SK-N-SH (cell line): ENCODE data around the gene BAZ1A. TPM values are rescaled to one million over a fixed set of nuclear protein-coding genes. Genes with fewer than 3 reads are reported as not detected.
A peak's percentile ranks its signal among the peaks of the same experiment; 100 is the strongest.

Experiments used
- CTCF ChIA-PET: fragments of 300-600, 350-600 bp; formaldehyde crosslinking; extraction: SDS; loops from one replicate; lab custom pipeline; 2021; lab: Yijun Ruan, JAX
- POLR2A ChIA-PET: fragments of 350-600 bp; sonication (Branson Sonifier 250); formaldehyde crosslinking; extraction: SDS; loops from one replicate; lab custom pipeline; 2020; ENCODE audit warnings: antibody characterized with exemption, inconsistent platforms; lab: Yijun Ruan, JAX
- DNase-seq: peaks from one replicate; pipeline ENCODE4 v3.0.0; 2012
- H2AFZ ChIP-seq: fragments of 200-600 bp; sonication (generic); 2 replicates; pipeline ENCODE4 v1.8.1; 2016; ENCODE audit warnings: antibody characterized with exemption, mild to moderate bottlenecking, low read depth
- H3F3A ChIP-seq: fragments of 200-600 bp; sonication (generic); replicated peaks from 2 replicates; pipeline ENCODE3; 2016; ENCODE audit warnings: antibody characterized with exemption, mild to moderate bottlenecking; ENCODE audit not compliant: insufficient read depth
- H3K27ac ChIP-seq, 2 experiments: fragments of 200-500 bp in 1 of 2; fragments of 200-600 bp in 1 of 2; sonication (Bioruptor generic) in 1 of 2; sonication (generic), shearing (Covaris generic) in 1 of 2; 2 replicates each; pipeline versions ENCODE4 v1.5.1 to v1.6.1; 2014 to 2016; ENCODE audit warnings: low read depth in 2 of 2, inconsistent platforms in 1 of 2, low read length in 1 of 2, mild to moderate bottlenecking in 1 of 2, mixed read lengths in 1 of 2
- H3K27me3 ChIP-seq: fragments of 200-600 bp; sonication (generic), shearing (Covaris generic); 2 replicates; pipeline ENCODE4 v1.6.1; 2016; ENCODE audit warnings: mixed run types; ENCODE audit not compliant: insufficient read depth
- H3K36me3 ChIP-seq, 2 experiments: fragments of 200-500 bp in 1 of 2; fragments of 200-600 bp in 1 of 2; sonication (Bioruptor generic) in 1 of 2; sonication (generic) in 1 of 2; replicated peaks in 1 of 2; 2 replicates each; pipeline versions ENCODE3 to v1.5.1; 2014 to 2016; ENCODE audit warnings: low read length in 1 of 2, mild to moderate bottlenecking in 1 of 2; ENCODE audit not compliant: insufficient read depth in 2 of 2, control insufficient read depth in 1 of 2
- H3K4me1 ChIP-seq, 2 experiments: fragments of 200-500 bp in 1 of 2; fragments of 200-600 bp in 1 of 2; sonication (Bioruptor generic) in 1 of 2; sonication (generic), shearing (Covaris generic) in 1 of 2; 2 replicates each; pipeline versions ENCODE4 v1.5.1 to v1.6.1; 2014 to 2016; ENCODE audit warnings: low read depth in 1 of 2, low read length in 1 of 2, mixed run types in 1 of 2; ENCODE audit not compliant: insufficient read depth in 2 of 2, control insufficient read depth in 1 of 2
- H3K4me2 ChIP-seq: fragments of 200-600 bp; sonication (generic), shearing (Covaris generic); 2 replicates; pipeline ENCODE4 v1.6.1; 2017; ENCODE audit warnings: mixed run types
- H3K4me3 ChIP-seq, 2 experiments: fragments of 200-500 bp in 1 of 2; fragments of 200-600 bp in 1 of 2; sonication (Bioruptor generic) in 1 of 2; sonication (generic), shearing (Covaris generic) in 1 of 2; 2 replicates each; pipeline versions ENCODE4 v1.5.1 to v1.8.1; 2014 to 2016; ENCODE audit warnings: low read depth in 2 of 2, inconsistent platforms in 1 of 2, low read length in 1 of 2, mild to moderate bottlenecking in 1 of 2, mixed read lengths in 1 of 2, moderate library complexity in 1 of 2
- H3K79me2 ChIP-seq: fragments of 200-600 bp; sonication (generic); 2 replicates; pipeline ENCODE4 v1.8.1; 2017; ENCODE audit warnings: mild to moderate bottlenecking; ENCODE audit not compliant: insufficient read depth
- H3K9ac ChIP-seq: fragments of 200-600 bp; sonication (generic); 2 replicates; pipeline ENCODE4 v1.6.1; 2017; ENCODE audit warnings: mixed run types
- H3K9me2 ChIP-seq: fragments of 200-600 bp; sonication (generic); 2 replicates; pipeline ENCODE4 v1.6.1; 2017; ENCODE audit warnings: mixed run types
- H3K9me3 ChIP-seq: fragments of 200-600 bp; sonication (generic); 2 replicates; pipeline ENCODE4 v1.6.1; 2017; ENCODE audit warnings: mixed run types, mild to moderate bottlenecking, moderate library complexity
- H4K20me1 ChIP-seq: fragments of 200-600 bp; sonication (generic); 2 replicates; pipeline ENCODE4 v1.6.1; 2017; ENCODE audit warnings: mild to moderate bottlenecking, mixed run types; ENCODE audit not compliant: insufficient read depth
- CTCF ChIP-seq: fragments of 200-600 bp; sonication (generic); IDR thresholded peaks from 2 replicates; pipeline ENCODE4 v1.6.1; 2017; ENCODE audit warnings: antibody characterized with exemption, mild to moderate bottlenecking, moderate library complexity
- EZH2phosphoT487 ChIP-seq: fragments of 200-600 bp; sonication (generic); IDR thresholded peaks from 2 replicates; pipeline ENCODE4 v1.6.1; 2017; ENCODE audit warnings: low read depth, mixed run types, mild to moderate bottlenecking, antibody characterized with exemption, moderate library complexity, borderline replicate concordance
- FOSL2 ChIP-seq: IDR thresholded peaks from 2 replicates; pipeline ENCODE4 v1.4.0; 2012; ENCODE audit warnings: low read depth, mild to moderate bottlenecking, moderate library complexity, borderline replicate concordance
- FOXJ3 ChIP-seq: sonication (generic); formaldehyde crosslinking; IDR thresholded peaks from 2 replicates; pipeline ENCODE4 v1.5.1; 2020; ENCODE audit warnings: mild to moderate bottlenecking, missing genetic modification reagents
- FOXM1 ChIP-seq: IDR thresholded peaks from 2 replicates; pipeline ENCODE4 v1.4.0; 2012; ENCODE audit warnings: low read depth, mild to moderate bottlenecking
- GABPA ChIP-seq: IDR thresholded peaks from 2 replicates; pipeline ENCODE4 v1.4.0; 2012; ENCODE audit warnings: low read depth, mild to moderate bottlenecking
- GATA2 ChIP-seq: sonication (generic); formaldehyde crosslinking; IDR thresholded peaks from 2 replicates; pipeline ENCODE4 v1.5.0; 2020; ENCODE audit warnings: mild to moderate bottlenecking, missing genetic modification reagents
- JUND ChIP-seq: IDR thresholded peaks from 2 replicates; pipeline ENCODE4 v1.4.0; 2012
- MEF2A ChIP-seq: IDR thresholded peaks from 2 replicates; pipeline ENCODE4 v1.4.0; 2012; ENCODE audit warnings: low read depth, borderline replicate concordance
- NFIC ChIP-seq: IDR thresholded peaks from 2 replicates; pipeline ENCODE4 v1.4.0; 2012; ENCODE audit warnings: borderline replicate concordance
- NRF1 ChIP-seq: IDR thresholded peaks from 2 replicates; pipeline ENCODE4 v1.6.1; 2012; ENCODE audit warnings: low read depth, mild to moderate bottlenecking, low read length
- PBX3 ChIP-seq: IDR thresholded peaks from 2 replicates; pipeline ENCODE4; 2012
- POLR2AphosphoS5 ChIP-seq: IDR thresholded peaks from 2 replicates; pipeline ENCODE4 v1.6.1; 2012; ENCODE audit warnings: low read depth, low read length
- RAD21 ChIP-seq: IDR thresholded peaks from 2 replicates; pipeline ENCODE4 v1.6.1; 2012; ENCODE audit warnings: mild to moderate bottlenecking, low read length
- RCOR1 ChIP-seq: fragments of 150-350 bp; IDR thresholded peaks from 2 replicates; pipeline ENCODE4 v1.6.1; 2017; ENCODE audit warnings: antibody characterized with exemption, low read length
- RFX5 ChIP-seq: IDR thresholded peaks from 2 replicates; pipeline ENCODE4 v1.6.1; 2012; ENCODE audit warnings: mild to moderate bottlenecking, improper control_type of control experiment, low read length
- RXRA ChIP-seq: IDR thresholded peaks from 2 replicates; pipeline ENCODE4 v1.4.0; 2012; ENCODE audit warnings: low read depth, mild to moderate bottlenecking, borderline replicate concordance
- SIN3A ChIP-seq: IDR thresholded peaks from 2 replicates; pipeline ENCODE4 v1.6.1; 2012; ENCODE audit warnings: low read depth, mild to moderate bottlenecking, low read length, moderate library complexity, borderline replicate concordance
- TAF1 ChIP-seq: IDR thresholded peaks from 2 replicates; pipeline ENCODE4 v1.6.1; 2012; ENCODE audit warnings: low read depth, mild to moderate bottlenecking, low read length, moderate library complexity, borderline replicate concordance
- USF2 ChIP-seq: fragments of 150-350 bp; IDR thresholded peaks from 2 replicates; pipeline ENCODE4 v1.6.1; 2017; ENCODE audit warnings: antibody characterized with exemption, low read length, low read depth, borderline replicate concordance
- YY1 ChIP-seq: IDR thresholded peaks from 2 replicates; pipeline ENCODE4 v1.4.0; 2012; ENCODE audit warnings: low read depth, mild to moderate bottlenecking
- WGBS: methylation state at CpG from one replicate; pipeline ENCODE4 v1.1.6; 2017; ENCODE audit warnings: low lambda C conversion rate; 5-methylcytosine and 5-hydroxymethylcytosine counted together
- polyA plus RNA-seq, 3 experiments: library from polyadenylated mRNA; depleted of rRNA; stranded (reverse); fragments of >200 nt; gene quantifications; 2 replicates each; pipeline ENCODE4 v1.2.3, GENCODE V29; 2012

Gene BAZ1A
- polyA plus RNA-seq, 1 of the 3 experiments (the other 2 are of a cell fraction): 17.4 TPM

- no peak overlapping the region for H3K27ac ChIP-seq
- TF ChIP-seq FOXJ3 (CRISPR knock-in tag): no peak
- TF ChIP-seq POLR2AphosphoS5: no peak
Observed at GRCh38 chr14:34785223-34786006, 89.7 kb downstream of the BAZ1A start.

GRCh38 chr14:34782031-34782430 lies 93.1 kb downstream of the BAZ1A start:
- Histone ChIP-seq H3K9me3 (no peaks in the 10 kb centered on the region), H3K9me2 (no peaks in the 10 kb centered on the region), H2AFZ (no peak overlapping the region), H3K36me3 (peaks cover 48 to 70% of the 10 kb centered on the region in 2 experiments), H4K20me1 (no peaks in the 10 kb centered on the region), H3F3A (peaks cover 28% of the 10 kb centered on the region), H3K4me3 (no peak overlapping the region), H3K4me1 (no peaks in the 10 kb centered on the region; a peak in 1 of 4 replicates), H3K27ac (peak overlapping the region in 1 of 2 experiments; percentile 79; a peak in 2 of 4 replicates), H3K79me2 (0 out of 2 replicates have a peak, but pooled peaks cover under 1% of the 10 kb centered on the region), H3K4me2 (no peak overlapping the region), H3K27me3 (no peaks in the 10 kb centered on the region), H3K9ac (no peak overlapping the region)
- no peak for TF ChIP-seq PBX3
- TF ChIP-seq RXRA: no peak
- TF ChIP-seq FOXM1: no peak
- no peak for TF ChIP-seq CTCF
- TF ChIP-seq YY1: no peak
- TF ChIP-seq JUND: no peak
- TF ChIP-seq SIN3A: no peak
- TF ChIP-seq GABPA: no peak
- TF ChIP-seq GATA2 (CRISPR knock-in tag): no peak
- TF ChIP-seq USF2: no peak
- no peak for TF ChIP-seq RFX5
- no peak for TF ChIP-seq NFIC
- no peak for TF ChIP-seq FOSL2
- TF ChIP-seq NRF1: no peak
- TF ChIP-seq TAF1: no peak
- no peak for TF ChIP-seq RAD21
- TF ChIP-seq POLR2AphosphoS5: no peak
- no peak for TF ChIP-seq EZH2phosphoT487
- TF ChIP-seq RCOR1: no peak
- no peak for TF ChIP-seq MEF2A
- 98% methylated on average over 2 of the region's 2 CpGs for WGBS
- no peak for DNase-seq
- CTCF ChIA-PET: no interaction called here
- POLR2A ChIA-PET: no interaction called here

More at GRCh38 chr14:34785223-34786006, 89.7 kb downstream of the BAZ1A start:
- Histone ChIP-seq H3K9ac (no peak overlapping the region), H3K9me2 (no peaks in the 10 kb centered on the region), H3K36me3 (peaks cover 33 to 69% of the 10 kb centered on the region in 2 experiments), H4K20me1 (no peaks in the 10 kb centered on the region), H3K4me3 (no peak overlapping the region), H3K4me2 (no peak overlapping the region), H3K79me2 (peaks cover 8% of the 10 kb centered on the region; the same call in 1 of the 2 replicates), H3K4me1 (no peaks in the 10 kb centered on the region; a peak in 1 of 4 replicates), H3K9me3 (no peaks in the 10 kb centered on the region), H3F3A (peaks cover 25% of the 10 kb centered on the region), H2AFZ (no peak overlapping the region), H3K27me3 (no peaks in the 10 kb centered on the region)
- POLR2A ChIA-PET: no interaction called here
- CTCF ChIA-PET: interaction anchor here (0.9 to 1.2 kb wide), 2 partner anchors 17 to 113 kb away, joined by 3 read pairs; no protein-coding TSS in a partner anchor
- WGBS: 86% methylated on average over 3 of the region's 3 CpGs
- DNase-seq: no peak
